ENCODE measurements around the gene INS.

INS gene

GRCh38 chr11:2164081-2164480 lies 3.1 kb upstream of the INS start:
- DNase-seq, result no peak

- DNase-seq, result no peak
Measured at GRCh38 chr11:2163428-2163978, 2.5 kb upstream of the INS start.

GRCh38 chr11:2159536-2160413 lies 1.2 kb downstream of the INS start:
- DNase-seq, result no peak

- no peak for DNase-seq
Measured at GRCh38 chr11:2158966-2159365, 2.0 kb downstream of the INS start.

- no peak for DNase-seq
Measured at GRCh38 chr11:2158296-2158737, 2.7 kb downstream of the INS start.

- no peak for DNase-seq
Measured at GRCh38 chr11:2157294-2158040, 3.5 kb downstream of the INS start.

GRCh38 chr11:2156416-2157182 lies 4.4 kb downstream of the INS start:
- DNase-seq, result peak; percentile 76

- no peak for DNase-seq
Measured at GRCh38 chr11:2155511-2155910, 5.5 kb downstream of the INS start.

GRCh38 chr11:2154889-2155288 lies 6.1 kb downstream of the INS start:
- DNase-seq, result no peak

- no peak for DNase-seq
Measured at GRCh38 chr11:2154195-2154585, 6.8 kb downstream of the INS start.

- no peak for DNase-seq
Measured at GRCh38 chr11:2153581-2154194, 7.3 kb downstream of the INS start.

- DNase-seq, result peak; percentile 87
Measured at GRCh38 chr11:2151500-2152257, 9.3 kb downstream of the INS start.

GRCh38 chr11:2149864-2150847 lies 10.9 kb downstream of the INS start:
- no peak for DNase-seq

GRCh38 chr11:2149460-2149859 lies 11.5 kb downstream of the INS start:
- no peak for DNase-seq

- DNase-seq, result no peak
Measured at GRCh38 chr11:2148595-2148994, 12.4 kb downstream of the INS start.

- no peak for DNase-seq
Measured at GRCh38 chr11:2147391-2147790, 13.6 kb downstream of the INS start.

- DNase-seq, result no peak
Measured at GRCh38 chr11:2146051-2146450, 15.0 kb downstream of the INS start.

GRCh38 chr11:2144544-2145248 lies 16.3 kb downstream of the INS start:
- no peak for DNase-seq

- no peak for DNase-seq
Measured at GRCh38 chr11:2143799-2144543, 17.0 kb downstream of the INS start.

Data from activated CD4-positive, alpha-beta T cell treated with anti-CD3 and anti-CD28 coated beads for 48 hours (primary cell).